AG20443 (cell line): Measurements from ENCODE around the gene TMEM151A.
"Not testable (repeated sequence)": the region's sequence is repeated elsewhere in the genome, so short reads cannot be mapped to it uniquely, and the experiment has no call there.

ENCODE experiments used
- DNase-seq: peaks from one replicate; pipeline ENCODE4 v3.0.0; 2012; ENCODE audit warnings: low spot score, mixed read lengths

The TMEM151A gene

GRCh38 chr11:66309475-66309874, 17.8 kb downstream of the TMEM151A start:
- DNase-seq, result no peak

GRCh38 chr11:66310324-66310723, 18.6 kb downstream of the TMEM151A start:
- DNase-seq, result no peak

- DNase-seq, result not testable (repeated sequence)
Observed at GRCh38 chr11:66310803-66311440, 19.2 kb downstream of the TMEM151A start.

- no peak for DNase-seq
Observed at GRCh38 chr11:66311470-66311964, 19.8 kb downstream of the TMEM151A start.

- DNase-seq, result peak; percentile 90
Observed at GRCh38 chr11:66311965-66312548, 20.4 kb downstream of the TMEM151A start.

- peak; percentile 96 for DNase-seq
Observed at GRCh38 chr11:66312549-66313320, 21.0 kb downstream of the TMEM151A start.

GRCh38 chr11:66313321-66314185, 21.9 kb downstream of the TMEM151A start:
- DNase-seq, result no peak

GRCh38 chr11:66314186-66314501, 22.4 kb downstream of the TMEM151A start:
- no peak for DNase-seq

- DNase-seq, result no peak
Observed at GRCh38 chr11:66314561-66315497, 23.1 kb downstream of the TMEM151A start.

- no peak for DNase-seq
Observed at GRCh38 chr11:66315498-66315885, 23.8 kb downstream of the TMEM151A start.

- no peak for DNase-seq
Observed at GRCh38 chr11:66315921-66316811, 24.5 kb downstream of the TMEM151A start.

- DNase-seq, result peak; percentile 78
Observed at GRCh38 chr11:66316849-66317251, 25.2 kb downstream of the TMEM151A start, which contains the start of gene CD248. Gene CD248 (minus strand): TSS chr11:66317044. CDS start chr11:66317027, 17 bp downstream.

- peak; percentile 81 for DNase-seq
Observed at GRCh38 chr11:66317322-66317722, 25.6 kb downstream of the TMEM151A start.

- DNase-seq, result peak; percentile 59
Observed at GRCh38 chr11:66317723-66318599, 26.3 kb downstream of the TMEM151A start.

- DNase-seq, result no peak
Observed at GRCh38 chr11:66318600-66318970, 26.9 kb downstream of the TMEM151A start.

GRCh38 chr11:66320289-66320688, 28.6 kb downstream of the TMEM151A start:
- not testable (repeated sequence) for DNase-seq

- not testable (repeated sequence) for DNase-seq
Observed at GRCh38 chr11:66320748-66321147, 29.1 kb downstream of the TMEM151A start.

GRCh38 chr11:66321606-66322005, 29.9 kb downstream of the TMEM151A start:
- DNase-seq, result no peak
